ENCODE measurements around the gene SKAP1.

Gene SKAP1

DNA sequence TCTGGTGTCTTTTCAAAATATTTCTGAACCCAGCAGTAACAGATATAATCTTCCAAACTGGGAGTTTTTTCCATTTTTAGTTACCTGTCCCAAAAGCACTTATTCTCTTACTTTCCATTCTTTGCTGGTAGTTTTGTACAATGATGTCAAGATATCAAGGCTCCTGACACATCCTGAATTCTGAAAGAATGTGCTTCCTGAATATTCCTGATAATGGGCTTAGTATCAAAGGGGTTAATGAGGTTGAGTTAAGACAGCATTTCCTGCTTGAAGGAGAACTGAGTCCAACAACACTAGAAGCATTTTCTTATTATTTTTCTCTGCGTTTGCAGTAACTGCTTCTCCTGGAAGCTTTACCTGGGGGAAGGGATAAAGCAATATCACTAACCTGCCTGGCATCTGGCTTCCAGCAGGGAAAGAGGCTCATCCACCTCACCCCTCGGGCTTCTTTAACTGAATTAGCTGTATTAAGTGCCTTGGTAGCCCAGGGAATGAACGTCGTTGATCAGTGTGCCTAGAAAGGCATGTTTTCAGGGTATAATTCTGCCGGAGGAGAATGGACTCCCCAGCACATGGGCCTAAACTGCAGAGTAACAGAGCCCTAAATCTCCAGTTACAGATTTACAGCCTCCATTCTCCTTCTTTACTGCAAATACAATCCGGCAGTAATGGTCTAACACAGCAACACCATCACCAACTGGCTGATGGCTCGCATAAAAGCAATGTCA, 188.1 kb downstream of the SKAP1 start:
- no peak for DNase-seq

DNA sequence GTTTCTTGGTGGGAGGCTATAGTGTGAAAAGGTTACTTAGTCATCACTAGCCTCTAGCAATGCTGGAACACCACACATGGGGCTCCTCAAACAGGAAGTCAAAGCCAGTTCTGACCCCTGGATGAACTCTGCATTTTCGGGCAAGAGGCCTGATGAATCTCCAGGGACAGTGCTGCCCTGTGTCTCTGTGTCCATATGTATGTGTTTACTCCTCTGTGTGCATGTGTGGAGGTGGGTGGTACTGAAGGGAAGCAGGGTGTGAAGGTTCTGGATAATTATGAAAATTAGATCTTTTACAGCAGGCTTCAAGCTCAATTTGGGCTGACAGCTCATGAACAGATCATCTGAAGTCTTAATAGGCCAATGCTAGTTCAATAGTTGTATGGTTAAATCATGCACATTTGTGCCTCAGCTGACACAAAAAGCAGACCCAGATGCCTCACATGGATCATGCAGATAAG, 188.9 kb downstream of the SKAP1 start:
- no peak for DNase-seq

DNA sequence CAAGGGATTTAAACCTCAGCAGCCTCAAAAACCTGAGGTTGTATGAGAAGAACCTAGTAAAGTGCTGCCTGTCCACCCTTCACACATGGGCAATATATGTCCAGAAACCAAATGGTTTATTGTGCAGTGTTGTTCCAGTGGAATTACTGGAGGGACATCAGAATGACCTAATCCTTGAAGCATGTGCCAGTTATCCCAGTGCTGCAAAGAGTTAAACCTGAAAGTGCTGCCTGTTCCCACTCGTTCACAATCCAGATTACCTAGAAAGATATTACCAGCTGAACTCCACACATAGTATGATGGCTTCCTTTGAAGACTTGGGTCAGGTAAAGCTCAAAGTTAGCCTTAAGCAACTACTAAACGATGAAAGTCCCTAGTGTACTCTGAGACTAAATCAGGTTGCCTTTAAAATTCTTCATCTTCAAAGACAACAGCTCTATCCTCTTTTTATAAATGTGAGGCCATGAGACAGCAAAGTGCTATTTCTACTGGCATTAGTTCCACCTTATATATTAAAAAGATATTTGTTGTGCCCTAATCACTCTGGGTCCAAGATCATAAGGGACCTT, 189.4 kb downstream of the SKAP1 start:
- DNase-seq = no peak

DNA sequence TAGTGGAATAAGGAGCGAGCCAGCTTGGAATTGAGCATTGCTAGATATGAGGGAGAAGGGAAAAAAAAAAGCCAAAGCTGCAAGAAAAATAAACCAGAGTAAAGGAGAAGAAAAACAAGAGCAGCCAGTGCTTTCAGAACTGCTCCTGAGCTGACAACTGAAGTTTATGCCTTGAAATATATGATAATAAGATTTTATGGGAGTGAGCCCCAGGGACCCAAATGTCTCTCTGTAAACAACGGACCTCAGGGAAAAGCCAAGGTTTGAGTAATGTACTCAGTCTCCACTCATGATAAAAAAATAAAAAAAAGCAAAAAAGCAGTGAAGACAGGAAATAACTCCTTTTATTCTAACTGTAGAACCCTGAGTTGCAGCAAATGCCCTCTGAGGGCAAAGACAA, 189.9 kb downstream of the SKAP1 start:
- no peak for DNase-seq

DNA sequence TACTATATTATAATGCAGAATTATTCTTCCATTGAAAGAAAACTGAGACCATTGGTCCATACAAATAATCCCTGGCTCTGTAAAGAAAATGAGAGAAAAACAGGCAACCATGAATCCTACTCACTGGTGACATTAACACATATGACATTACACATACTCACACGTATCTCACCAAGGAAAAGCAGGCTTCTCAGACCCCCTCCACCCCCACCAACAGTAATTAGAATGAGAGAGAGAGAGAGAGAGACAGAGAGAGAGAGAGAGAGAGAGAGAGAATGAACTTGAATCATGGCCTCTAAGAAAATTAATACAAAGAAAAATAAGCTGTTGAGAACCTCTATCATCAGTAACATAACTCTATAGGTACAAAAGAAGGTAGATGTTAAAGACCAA, 190.4 kb downstream of the SKAP1 start:
- no peak for DNase-seq

DNA sequence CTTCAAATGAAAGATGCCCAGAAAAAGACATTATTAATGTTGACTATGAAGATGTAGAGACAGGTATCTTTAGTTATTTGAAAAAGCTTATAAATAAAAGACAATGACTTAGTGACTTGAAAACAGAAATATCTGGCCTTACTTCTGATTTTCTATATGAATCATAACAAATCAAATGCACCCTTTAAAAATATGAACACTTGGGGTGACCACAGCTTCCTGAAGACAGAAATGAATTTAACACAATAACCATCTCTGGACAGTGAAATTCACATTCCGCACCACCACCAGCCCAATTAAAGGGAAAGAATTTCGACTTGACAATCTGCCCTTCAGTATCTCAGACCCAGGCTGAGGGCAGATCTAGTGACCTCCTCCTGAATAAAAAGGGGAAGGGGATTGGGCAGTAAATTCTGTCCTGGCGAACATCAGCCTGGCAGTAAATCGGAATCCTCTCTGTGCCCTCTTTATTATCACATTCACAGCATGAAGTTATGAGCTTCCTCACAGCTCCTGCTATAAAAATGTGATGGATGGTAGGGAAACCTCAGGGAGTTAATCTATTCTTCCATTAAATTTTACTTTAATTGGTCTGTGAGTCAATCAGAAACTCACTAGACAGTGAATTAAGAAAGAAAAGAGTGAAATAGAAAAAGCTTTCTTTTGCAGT, 190.9 kb downstream of the SKAP1 start:
- no peak for DNase-seq

DNA sequence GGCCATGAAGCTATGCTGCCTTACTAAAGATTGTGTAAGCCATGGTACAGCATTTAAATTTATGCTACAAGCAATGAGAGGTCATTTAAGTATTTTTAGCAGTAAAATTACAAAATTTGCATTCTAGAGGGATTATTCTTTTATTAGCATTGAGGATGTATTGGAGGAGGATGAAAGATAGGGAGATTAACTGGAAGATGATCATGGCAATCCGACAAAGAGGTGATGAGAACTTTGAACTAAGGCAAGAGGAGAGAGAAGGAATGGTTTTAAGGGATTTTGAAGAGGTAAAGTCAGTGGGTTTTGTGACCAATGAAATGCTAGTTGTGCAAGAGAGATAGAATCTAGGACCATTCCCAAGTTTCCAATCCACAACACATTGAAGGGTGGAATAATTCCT, 192.6 kb downstream of the SKAP1 start:
- no peak for DNase-seq

DNA sequence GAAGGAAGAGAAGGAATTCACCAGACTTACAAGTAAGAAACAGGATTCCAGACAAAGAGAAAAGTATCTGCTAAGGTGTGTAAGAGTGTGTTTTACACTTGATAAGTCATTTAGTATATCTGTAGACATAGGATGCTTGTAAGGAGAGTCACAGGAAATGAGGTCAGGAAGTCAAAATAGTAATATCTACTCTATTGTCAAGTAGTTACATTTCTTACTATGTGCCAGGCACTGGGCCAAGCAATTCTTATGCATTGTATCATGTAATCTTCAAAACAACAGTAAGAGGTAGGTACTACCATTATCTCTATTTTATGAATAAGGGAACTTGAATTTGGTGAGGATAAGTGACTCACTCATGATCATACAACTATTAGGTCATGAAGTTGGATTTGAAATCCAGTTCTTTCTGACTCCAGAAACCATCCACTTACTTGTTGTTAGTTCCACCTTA, 193.3 kb downstream of the SKAP1 start:
- DNase-seq = no peak

DNA sequence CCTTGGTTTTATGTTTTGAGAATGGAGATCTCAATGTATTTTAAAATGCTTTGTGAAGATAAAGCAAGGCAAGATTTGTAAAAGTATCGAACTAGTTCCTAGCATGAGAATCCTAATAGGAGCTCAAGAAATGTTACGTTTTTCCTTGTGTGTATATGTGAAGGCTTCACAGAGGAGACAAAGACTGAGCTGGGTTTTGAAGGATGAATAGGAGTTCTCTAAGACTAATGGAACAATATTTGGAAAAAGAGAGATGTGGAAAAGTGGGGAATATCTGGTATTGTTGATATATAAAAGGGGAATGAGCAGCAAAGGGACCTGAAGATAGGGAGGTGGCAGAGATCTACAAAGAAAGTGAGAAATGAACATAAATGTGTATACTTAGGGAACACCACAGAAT, 195.1 kb downstream of the SKAP1 start:
- DNase-seq = no peak

DNA sequence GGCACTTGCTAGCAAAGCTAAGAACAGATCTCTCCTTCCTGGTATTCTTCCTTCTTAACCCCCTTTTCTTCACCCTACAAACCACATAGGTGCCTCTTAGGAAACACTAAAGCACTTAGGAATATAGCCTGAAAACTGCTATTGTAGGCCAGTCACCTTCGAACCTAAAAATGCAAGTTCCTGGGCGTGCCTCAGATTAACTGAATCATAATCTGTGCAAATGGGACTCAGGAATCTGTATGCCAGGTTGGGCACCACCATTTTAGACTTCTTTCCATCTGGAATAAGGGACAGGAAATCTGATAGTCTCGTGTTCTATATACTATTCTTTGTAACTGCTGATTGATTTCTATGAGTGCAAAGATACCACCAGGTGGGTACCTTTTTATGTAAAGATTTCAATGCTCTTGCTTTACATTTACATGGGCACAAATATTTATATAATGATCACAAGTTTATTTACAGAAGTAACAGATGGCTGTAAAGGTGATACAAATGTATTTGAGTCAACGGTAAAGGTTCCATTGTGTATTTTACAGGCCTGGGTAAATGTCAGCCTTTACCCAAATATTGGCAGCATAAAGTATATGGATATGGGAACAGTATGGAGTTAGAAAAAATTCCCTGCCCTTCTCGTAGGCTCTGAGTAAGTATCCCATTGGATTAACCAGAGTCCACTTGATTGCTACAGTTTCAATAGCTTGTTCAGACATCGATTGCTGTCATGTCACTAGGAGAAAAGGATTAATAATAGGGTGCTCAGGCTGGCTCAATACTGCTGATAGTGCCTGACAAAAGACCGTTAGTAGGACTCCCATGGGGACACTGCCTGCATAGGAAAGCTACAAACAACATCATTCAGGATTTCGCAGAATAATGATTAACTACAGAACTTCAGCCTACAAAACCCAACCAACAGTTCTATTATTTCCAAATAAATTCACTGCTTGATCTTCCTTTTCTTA, 197.7 kb downstream of the SKAP1 start:
- DNase-seq = no peak

DNA sequence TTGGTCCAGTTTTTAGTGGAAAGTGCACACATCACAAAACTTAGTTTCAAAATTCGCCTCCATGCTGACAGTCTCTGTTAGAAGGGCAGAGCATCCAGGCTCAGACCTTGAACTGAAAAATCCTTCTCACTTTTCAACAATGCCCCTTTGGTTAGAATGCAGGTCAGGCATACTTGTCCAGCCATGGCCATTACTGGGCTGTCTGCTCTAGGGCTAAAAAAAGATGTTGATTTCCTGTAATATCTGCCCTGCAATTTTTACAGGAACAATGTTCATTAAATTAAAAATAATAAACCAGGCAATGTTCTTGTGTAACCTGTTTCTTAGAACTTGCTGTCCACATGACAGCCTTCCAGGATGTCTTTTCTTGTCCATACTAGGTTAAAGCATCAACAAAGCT, 200.1 kb downstream of the SKAP1 start:
- no peak for DNase-seq

DNA sequence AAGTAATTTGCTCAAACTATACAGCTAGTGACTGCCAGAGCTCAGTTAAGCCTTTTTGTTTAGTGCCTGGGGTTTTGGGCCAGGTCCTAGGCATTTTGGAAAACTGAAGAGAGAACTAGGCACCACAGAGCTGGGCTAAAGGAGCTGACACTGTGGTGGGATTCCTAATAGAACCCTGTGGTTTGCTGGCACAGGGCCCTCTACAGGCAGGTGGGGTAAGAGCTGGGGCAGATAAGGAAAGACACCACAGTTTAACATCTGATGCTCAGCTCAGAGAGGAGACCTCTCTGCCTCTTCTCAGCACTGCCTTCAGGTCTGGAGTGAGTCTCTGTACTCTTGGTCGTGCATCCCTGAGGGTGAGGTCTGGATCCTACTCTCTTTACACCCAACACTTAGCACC, 201.3 kb downstream of the SKAP1 start:
- DNase-seq = no peak

DNA sequence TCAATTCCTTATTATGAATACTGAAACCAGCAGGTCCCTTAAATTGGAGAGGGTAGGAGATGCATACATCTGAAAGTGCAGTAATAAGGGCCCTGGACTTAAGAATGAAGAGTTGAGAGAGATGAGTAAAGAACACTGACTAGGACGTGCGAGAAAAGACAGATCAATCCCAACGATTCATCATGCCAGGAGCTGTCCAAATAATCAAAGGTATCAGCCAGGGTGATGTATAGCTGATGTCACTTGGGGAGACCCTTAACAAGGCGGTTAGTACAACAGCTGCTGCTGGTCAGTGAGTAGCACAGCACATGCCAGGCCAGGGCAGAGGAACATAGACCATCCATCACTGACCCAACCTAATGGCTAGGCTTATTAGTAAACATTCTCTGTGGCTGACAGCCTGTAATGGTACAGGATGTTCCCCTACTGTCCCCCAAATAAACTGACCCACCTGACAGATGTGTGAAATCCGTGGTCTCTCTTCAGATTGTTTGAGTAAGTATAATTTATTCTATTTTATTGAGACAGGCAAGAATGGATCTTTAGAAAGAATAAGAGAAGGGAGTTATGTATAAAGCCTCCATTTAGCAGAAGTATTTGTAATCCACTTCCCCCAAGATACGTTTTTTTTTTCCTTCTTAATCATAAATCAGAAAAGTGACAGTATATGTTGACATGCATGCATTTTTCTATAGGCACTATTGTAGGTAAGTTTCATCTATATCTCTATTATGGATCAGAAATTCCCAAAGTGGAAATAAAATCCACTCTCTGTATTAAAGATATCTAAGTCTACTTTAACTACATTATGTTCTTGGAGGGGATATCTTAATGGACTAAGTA, 204.1 kb downstream of the SKAP1 start:
- no peak for DNase-seq

DNA sequence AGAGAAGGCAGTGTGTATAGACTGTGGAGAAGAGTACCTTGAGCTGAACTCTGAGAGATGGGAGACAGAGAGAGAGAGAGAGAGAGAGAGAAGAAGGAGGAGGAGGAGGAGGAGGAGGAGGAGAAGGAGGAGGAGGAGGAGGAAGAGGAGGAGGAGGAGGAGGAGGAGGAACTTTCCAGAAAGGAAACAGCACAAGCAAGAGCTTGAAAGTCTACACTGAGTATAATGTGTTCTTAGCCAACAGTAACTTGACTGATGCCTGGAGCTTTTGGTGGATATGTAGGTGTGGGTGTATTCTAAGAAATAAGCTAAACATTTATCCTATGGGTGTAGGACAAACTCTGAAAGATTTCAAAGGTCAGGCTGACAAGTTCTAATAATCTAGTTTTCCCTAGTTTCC, 206.1 kb downstream of the SKAP1 start:
- DNase-seq = no peak

DNA sequence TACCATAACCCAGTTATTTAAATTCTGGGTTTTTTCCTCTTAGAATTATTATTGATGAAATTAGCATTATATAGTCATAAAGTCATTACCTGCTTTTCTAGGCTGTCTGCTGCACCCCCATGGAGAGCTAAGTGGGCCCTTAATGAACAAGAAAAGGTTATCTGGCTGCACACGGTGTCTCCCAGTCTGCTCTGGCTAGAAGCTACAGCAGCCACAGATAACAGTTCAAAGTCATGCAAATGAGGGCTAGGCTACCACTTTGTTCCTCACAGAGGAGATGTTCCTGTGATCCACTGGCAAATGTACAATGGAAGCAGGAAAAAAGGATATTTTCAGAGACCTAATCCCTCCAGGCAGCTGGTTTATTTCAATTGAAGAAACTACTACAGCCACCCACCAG, 210.4 kb downstream of the SKAP1 start:
- DNase-seq = no peak

DNA sequence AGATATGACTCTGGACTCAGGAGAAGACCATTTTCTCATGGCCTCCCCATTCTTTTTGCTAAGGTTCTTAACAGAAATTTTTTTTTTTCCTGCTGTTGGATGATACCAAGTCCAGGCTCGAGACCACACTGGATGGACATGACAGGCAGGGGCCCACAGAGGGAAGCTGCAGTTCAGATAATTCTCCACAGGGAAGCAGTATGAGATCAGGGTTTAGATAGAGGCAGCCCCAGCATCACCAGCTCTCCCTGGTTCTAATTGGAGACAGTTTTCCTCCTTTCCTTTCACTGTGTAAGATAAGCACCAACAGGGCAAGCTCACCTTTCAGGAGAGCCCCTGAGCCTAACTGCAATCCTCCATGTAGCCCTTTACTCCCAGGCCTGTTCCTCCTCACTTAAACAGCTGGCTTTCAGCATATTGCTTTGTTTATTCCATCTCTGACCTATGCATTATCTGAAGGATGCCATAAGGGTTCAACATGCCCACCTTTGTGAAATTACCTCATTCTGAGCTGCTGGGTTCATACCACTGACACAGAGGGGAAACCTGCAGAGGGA, 214.4 kb downstream of the SKAP1 start:
- DNase-seq = peak in 3 of 14 donors; percentile 0 to 1 (median 1)

DNA sequence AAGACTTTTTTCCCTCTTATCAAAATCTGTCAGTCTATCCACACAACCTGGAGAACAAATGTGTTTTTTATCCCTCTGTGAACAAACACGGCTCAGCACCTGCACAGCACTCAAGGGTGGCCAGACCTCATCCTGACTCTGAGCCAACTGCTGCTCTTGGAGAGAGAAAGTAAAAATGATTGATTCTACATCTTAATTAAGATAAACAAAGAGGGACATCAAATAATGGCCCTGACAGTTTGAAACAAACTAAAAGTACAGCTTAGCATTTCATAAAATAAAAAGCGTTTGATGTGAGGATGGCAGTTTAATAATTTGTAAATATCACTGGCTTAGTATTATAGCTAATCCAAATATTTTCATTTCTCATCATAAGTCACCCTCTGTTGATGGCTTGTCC, 216.2 kb downstream of the SKAP1 start:
- DNase-seq = no peak

DNA sequence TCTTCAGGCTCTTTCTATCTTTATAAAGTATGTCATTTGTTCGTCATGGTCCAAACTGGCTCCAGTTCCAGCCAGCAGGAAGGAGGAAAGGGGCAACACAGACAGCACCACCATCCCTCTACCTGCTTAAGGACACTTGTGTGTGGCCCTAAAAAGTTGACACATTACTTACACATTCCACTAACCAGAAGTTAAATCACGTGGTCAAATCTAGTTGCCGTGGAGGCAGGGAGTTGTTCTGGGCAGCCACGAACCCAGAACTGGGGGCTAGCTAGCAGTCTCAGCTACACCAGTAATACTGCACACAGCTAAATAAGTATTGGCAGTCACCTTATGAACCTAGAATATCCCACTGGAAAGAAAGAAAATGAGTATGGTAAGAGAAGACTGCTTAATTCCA, 218.2 kb downstream of the SKAP1 start:
- DNase-seq = no peak

DNA sequence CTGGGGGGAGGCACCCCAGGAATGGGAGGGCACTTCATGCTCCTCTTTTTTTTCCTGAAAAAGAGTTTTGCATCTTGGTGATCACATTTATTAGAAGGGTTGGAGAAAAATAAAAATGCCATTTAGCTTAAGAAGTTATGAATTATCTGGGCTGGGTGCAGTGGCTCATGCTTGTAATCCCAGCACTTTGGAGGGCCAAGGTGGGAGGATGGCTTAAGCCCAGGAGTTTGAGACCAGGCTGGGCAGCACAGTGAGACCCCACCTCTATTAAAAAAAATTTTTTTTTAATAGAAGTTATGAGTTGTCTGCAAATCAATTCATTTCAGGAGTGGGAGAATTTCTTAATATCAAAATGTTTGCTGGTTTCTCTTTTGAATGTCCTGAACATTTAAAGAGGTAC, 219.0 kb downstream of the SKAP1 start:
- DNase-seq = no peak

DNA sequence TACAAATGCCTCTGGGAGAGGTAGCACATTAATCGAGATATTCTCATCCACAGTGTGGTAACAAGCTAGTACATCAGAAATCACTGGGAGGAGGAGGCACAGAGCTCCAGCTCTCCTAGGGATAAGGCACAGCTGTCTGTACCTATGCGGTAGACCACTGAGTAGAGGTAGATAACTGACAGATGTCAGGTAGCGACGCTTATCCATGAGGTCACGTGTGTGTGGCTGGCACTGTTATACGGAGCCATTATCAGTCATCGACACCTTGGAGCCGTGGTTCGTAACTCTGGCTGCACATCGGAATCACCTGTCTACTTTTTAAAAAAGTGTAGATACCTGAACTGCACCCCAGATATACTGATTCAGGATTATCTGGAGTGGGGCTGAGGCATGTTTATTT, 220.0 kb downstream of the SKAP1 start:
- DNase-seq = no peak

DNA sequence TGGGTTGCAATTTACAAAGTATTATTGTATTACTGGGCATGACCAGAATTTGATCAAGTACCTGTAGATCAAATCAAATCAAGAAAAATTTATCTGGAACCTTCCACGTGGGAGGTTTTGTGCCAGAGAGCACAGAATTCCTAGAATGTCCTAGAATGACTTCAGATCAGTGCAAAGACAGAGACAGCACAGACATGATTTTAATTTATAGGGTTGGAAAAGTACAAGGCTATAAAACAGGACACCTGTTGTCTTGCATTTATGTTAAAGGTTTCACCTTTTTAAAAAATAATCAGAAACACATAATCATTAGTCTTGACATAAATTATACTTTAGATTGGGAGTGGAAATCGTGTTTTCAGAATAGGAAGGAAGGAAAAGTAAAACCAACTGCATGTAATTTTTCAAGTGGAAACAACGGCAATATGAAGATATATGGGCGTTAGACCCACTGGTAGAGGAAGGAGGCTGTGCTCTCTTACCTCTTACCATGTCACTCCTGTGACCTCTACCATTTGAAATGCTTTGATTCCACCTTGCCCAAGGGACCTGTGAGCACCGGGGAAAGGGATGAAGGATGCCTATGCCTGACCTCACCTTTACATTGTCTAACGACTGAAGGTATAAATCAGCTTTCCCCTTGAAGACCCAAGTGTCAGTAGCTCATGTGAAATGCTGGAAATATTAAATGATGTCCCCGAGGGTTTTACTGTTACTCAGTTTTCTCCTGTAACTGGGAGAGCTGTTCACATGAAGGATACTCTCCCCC, 222.1 kb downstream of the SKAP1 start:
- no peak for DNase-seq
